Left ventricle myocardium superior (tissue), 1 donor: ENCODE measurements around the gene SLC6A19. TPM values are rescaled to one million over a fixed set of nuclear protein-coding genes. Genes with fewer than 3 reads are reported as not detected.
"Not testable (repeated sequence)": the region's sequence is repeated elsewhere in the genome, so short reads cannot be mapped to it uniquely, and the experiment has no call there.

ENCODE experiments used
- ATAC-seq: fragments of 200-7000 bp; cut with Tn5 transposase; one replicate; pipeline ENCODE4 v1.9.1; 2020; ENCODE audit warnings: mild to moderate bottlenecking, moderate library complexity
- DNase-seq: peaks from one replicate; pipeline ENCODE4 v3.0.0-alpha.2; 2020
- intact Hi-C: fragments of 100-400 bp; cut with micrococcal nuclease; formaldehyde crosslinking; loops from one replicate; pipeline ENCODE4 v1.11.0; 2022
- total RNA-seq: library from RNA; stranded (reverse); fragmentation: NEBNext Ultra II Directional; extraction: Animal tissue kit (Norgen Biotek cat#: 25700); gene quantifications from one replicate; pipeline ENCODE4 v1.2.1, GENCODE V29; 2021
- donor health status: DM: no; HTN: yes; CAD: no; lungs with severe emphysema.

Gene SLC6A19
- total RNA-seq, 1 donor from 2014 or later = not detected

DNA sequence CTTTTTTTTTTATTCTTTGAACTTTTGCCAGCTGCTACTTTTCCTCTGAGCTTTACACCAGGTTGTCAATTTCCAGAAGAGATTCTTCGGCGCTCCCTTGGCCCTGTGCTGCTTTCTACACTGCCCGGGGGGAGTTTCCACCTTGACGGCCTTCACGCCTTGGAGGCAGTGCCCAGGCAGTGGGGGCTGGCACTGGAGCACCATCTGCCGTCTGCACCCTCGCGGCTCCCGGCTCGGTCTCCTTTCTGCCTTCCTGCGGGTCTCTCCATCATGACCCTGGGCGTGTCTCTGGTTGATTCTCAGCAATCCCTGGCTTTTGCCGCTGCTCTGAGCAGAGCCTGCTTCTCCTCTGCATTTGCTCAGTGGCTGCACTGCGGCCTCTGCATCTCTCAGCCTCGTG lies 26.7 kb downstream of the SLC6A19 start:
- no peak for ATAC-seq
- intact Hi-C loops = no loop called here
- DNase-seq = no peak

DNA sequence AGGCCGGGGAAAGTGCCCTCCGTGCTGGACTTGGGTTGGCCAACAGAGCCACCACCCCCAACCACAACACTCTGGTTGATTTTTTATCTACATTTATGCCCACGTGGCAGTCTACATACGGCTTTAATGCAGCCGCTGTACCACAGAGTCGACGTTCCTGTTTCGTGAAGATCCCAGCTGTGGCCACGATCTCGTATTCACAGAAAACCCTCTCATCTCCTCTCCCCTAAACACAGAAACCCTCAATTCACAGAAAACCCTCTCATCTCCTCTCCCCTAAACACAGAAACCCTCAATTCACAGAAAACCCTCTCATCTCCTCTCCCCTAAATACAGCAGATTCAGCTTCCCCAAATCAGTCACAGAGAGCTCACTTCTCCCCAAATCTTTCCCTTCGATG lies 27.6 kb downstream of the SLC6A19 start:
- intact Hi-C loops, DNase-seq, ATAC-seq: not testable (repeated sequence)

DNA sequence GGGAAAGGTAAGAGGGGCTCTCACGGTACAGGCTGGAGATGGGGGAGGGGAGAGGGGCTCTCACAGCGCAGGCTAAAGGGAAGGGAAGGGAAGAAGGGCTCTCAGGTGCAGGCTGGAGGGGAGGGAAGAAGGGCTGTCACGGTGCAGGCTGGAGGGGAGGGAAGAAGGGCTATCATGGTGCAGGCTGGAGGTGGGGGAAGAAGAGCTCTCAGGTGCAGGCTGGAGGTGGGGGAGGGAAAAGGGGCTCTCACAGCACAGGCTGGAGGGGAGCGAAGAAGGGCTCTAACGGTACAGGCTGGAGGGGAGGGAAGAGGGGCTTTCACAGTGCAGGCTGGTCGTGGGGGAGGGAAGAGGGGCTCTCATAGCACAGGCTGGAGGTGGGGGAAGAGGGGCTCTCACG lies 28.4 kb downstream of the SLC6A19 start:
- intact Hi-C loops = no loop called here
- DNase-seq (no peak), ATAC-seq (no peak)

DNA sequence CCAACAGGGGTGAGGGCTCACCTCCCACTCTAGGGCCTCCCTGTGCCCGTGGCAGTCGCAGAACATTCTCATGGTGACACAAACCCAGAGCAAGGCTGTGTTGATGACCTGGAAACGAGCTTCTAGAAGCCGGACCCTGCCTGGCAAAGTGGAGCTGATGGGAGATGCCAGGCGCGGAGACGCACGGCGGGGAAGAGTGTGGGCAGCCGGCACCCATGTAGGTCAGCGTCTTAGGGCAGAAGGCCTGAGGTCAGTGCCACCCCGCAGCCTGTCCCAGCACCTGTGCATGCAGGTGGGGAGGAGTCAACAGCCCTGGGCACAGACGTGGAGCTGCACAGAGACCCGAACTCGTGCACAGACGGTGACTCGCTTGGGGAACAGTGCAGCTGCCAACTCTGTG lies 29.2 kb downstream of the SLC6A19 start:
- ATAC-seq (no peak), DNase-seq (no peak)
- intact Hi-C loops = no loop called here

DNA sequence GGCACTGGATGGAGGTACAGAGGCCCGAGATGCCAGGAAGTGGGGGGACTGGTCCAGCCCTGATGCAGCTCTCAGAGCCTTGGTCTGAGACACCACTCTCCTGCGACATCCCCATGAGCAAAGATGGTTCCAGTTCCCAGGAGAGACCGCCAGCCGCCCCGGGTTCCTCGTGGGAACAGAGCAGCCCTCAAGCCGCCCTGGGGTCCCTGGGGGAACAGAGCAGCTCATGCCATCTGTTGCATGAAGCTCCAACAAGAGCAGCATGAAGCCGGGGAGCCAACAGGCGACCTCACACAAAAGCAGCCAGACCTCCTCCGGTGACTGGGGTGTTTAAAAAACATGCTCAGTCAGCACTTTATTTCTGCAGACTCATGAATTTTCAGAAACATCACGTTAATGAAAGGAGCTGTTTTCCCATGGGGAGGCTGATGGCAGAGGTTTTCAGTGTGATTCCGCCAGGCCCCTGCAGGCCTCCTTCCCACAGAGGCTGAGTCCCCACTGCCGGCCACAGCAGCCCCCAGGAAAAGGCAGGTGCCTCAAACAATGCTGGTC lies 30.0 kb downstream of the SLC6A19 start:
- DNase-seq = no peak
- no peak for ATAC-seq
- intact Hi-C loops = no loop called here

DNA sequence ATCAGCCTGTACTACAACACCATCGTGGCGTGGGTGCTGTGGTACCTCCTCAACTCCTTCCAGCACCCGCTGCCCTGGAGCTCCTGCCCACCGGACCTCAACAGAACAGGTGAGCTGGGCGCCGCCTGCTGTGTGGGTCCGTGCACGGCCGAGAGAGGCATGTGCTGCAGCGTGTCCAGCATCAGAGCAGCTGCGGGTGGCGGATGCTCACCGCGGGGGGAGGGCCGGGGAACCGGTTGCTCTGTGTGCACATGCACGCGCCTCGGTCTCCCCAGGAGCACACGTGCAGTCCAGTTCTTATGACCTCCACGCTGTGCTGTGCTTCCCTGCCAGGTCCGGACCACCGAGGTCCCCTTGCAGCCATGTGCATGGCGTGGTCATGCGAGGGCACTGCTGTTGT lies 31.4 kb downstream of the SLC6A19 start:
- ATAC-seq (no peak), DNase-seq (no peak)
- intact Hi-C loops = no loop called here

DNA sequence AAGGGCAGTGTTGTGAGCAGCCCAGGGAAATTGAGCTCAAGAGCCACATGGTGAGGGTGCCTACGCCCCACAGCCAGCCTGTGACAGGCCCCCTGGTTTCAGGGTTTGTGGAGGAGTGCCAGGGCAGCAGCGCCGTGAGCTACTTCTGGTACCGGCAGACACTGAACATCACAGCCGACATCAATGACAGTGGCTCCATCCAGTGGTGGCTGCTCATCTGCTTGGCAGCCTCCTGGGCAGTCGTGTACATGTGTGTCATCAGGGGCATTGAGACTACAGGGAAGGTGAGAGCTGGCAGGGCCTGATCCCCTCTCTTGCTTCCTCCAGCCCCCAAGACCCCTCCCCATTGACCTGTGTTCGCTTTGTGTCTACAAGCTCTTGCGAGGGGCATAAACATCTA lies 34.0 kb downstream of the SLC6A19 start:
- intact Hi-C loops = no loop called here
- ATAC-seq (no peak), DNase-seq (no peak)

DNA sequence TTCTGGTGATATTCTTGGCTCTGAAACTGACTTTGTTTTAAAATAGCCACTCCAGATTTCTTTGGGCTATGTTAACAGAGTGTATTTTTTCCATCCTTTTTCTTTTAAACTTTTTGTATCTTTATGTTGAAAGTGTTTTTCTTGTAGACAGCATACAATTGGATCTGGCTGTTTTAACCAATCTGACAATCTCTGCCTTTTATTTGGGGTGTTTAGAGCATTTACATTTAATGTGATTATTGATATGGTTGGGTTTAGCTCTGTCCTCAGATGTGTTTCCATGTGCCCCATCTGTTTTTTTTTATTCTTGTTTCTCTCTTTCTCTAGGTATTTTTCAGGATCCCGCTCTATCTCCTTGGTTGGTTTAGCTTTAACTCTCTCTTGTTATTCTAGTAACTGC lies 34.4 kb downstream of the SLC6A19 start:
- intact Hi-C loops = no loop called here
- DNase-seq (no peak), ATAC-seq (no peak)

DNA sequence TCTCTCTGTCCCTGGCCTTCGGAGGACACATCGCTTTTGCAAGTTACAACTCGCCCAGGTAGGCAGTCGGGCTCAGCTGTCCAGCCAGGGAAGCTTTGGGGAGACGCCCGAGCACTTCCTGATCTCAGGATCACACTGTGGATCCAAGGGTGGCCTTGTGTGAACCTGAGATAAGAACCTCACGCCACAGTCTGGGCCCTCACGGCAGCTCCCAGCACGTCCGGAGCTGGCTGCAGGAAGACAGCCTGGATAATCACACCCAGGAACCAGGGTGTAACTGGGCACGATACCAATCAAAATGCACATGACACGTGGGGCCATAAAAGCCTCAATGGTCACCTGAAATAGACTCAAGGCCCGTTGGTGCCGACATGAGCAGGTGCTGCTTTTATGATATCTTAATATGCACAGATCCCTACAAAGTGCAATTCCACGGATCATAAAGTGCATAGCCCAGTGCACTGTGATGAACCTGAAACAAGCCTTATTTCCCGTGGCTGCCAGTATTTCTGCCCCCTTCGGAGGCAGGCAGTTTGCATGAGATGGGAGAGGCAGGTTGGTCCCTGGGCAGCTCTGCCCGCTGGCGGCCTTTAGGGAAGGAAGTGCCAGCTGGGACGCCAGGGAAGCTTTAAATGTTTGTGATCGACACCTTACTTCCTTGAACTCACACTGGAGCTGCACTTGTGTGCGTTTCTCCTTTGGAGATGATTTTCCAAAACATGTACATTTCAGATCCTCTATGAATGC lies 38.3 kb downstream of the SLC6A19 start:
- DNase-seq = no peak
- ATAC-seq = no peak
- intact Hi-C loops = no loop called here

DNA sequence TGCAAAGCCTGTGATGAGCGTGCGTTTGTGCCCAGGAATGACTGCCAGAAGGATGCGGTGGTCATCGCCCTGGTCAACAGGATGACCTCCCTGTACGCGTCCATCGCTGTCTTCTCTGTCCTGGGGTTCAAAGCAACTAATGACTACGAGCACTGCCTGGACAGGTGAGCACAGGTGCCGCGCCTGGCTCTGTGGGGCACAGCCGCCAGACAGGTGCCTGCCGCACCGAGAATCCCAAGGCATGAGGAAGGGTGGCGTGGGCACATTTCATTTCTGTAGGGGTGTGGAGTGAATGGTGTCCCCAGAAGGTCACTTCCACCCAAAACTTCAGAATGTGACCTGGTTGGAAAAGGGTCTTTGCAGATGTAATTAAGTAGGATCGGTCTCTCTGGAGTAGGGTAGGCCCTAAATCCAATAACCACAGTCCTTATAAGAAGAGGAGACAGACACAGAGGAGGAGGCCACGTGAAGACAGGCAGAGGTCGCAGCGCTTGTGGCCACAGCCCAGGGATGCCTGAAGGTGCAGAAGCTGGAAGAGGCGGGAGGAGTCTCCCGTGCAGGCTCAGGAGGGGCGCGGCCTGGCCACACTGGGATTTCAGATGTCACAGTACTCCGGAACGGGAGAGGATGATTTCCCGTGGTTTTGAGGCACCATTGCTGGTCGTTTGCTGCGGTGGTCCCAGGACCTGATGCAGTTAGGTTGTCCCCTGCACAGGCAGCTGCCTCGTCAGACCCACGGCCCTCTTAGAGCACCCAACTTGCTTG lies 39.3 kb downstream of the SLC6A19 start:
- DNase-seq (no peak), ATAC-seq (no peak)
- intact Hi-C loops = no loop called here

DNA sequence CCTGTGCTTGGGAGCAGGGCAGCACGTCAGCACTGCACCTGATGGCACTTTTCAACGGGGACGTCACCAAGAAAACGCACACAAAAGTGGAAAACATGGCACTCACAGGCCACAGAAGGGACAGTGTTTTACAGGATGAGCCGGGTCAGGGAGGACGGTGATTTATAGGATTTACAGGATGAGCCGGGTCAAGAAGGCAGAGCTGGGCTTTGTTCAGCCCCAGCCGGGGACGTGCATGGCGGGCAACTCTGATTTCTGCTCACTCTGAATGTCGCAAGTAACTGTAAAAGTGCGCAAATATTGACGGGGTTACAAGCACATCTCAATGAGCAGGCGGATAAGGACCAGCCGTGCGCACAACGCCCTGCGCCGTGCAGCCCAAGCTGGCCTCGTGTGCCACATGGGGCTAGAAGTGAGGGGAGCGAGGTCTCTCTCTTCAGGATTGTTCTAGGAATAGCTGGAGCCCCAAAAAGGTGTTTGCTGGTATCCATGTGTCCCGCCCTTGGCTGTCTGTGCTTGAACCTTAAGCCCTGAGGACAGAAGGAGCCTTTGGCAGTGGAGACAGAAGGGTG lies 40.2 kb downstream of the SLC6A19 start:
- intact Hi-C loops = no loop called here
- ATAC-seq = no peak
- DNase-seq = no peak

DNA sequence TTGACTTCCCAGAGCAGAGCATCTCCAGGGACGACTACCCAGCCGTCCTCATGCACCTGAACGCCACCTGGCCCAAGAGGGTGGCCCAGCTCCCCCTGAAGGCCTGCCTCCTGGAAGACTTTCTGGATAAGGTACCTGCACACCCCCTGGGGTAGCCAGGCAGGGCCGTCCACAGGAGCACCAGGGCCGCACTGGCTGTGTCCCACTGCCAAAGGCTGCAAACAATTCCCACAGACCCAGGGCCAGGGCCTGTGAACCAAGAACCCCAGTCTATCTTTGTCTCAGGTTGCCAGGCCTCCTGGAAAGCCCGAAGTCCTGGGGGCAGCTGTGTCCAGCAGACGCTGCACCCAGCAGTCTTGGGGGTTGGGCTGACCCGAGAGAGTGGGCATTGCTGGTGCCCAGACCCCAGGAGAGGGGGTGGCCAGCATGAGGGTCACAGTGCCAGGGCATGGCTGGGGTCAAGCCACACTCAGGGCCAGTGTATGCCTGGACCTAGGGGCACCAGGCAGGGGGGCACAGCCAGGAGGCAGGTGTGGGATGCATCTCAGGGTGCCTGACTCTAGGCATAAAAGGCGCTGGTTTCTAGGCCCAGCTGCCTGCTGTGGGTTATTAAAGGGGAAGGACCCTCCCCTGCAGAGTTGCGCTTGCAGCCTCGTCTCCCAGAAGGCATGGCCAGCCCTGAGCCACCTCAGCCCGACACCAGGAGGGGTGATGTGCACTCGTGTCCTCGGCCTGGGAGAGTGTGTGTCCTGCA lies 41.5 kb downstream of the SLC6A19 start:
- ATAC-seq (no peak), DNase-seq (no peak)
- intact Hi-C loops = no loop called here

DNA sequence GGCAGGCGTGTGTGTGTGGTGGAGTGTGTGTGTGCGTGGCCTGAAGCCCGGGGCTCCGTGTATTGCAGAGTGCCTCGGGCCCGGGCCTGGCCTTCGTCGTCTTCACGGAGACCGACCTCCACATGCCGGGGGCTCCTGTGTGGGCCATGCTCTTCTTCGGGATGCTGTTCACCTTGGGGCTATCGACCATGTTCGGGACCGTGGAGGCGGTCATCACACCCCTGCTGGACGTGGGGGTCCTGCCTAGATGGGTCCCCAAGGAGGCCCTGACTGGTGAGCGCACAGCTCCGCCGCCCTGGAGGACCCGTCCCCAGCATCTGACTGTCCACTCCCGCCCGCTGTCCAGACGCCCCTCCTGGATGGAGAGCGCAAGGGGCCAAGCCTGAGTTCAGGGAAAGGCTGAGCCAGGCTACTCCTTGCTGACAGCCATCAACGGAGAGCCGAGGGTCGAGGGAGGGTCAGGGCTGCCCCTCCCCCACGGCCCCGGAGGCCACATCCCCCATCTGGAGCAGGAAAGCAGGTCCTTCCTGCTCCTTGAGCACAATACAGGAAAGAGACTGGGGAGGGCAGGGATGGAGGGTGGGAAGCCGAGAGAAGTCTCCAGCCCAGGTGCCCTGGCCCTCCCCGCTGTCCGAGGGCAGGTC lies 42.2 kb downstream of the SLC6A19 start:
- ATAC-seq = no peak
- no peak for DNase-seq
- intact Hi-C loops = no loop called here

DNA sequence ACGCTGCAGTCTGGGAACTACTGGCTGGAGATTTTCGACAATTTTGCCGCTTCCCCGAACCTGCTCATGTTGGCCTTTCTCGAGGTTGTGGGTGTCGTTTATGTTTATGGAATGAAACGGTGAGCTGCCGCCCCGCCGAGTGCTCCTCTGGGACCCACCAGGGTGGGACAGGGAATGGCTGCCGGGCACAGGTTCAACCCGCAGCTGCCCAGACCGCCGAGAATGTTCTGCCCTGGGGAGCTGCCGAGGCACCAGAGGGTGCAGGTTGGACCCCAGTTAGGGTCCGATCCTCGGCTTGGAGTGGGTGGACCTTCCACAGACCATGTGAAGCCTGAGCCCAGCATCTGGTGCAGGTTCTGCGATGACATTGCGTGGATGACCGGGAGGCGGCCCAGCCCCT lies 42.9 kb downstream of the SLC6A19 start:
- no peak for DNase-seq
- intact Hi-C loops = no loop called here
- ATAC-seq = no peak

DNA sequence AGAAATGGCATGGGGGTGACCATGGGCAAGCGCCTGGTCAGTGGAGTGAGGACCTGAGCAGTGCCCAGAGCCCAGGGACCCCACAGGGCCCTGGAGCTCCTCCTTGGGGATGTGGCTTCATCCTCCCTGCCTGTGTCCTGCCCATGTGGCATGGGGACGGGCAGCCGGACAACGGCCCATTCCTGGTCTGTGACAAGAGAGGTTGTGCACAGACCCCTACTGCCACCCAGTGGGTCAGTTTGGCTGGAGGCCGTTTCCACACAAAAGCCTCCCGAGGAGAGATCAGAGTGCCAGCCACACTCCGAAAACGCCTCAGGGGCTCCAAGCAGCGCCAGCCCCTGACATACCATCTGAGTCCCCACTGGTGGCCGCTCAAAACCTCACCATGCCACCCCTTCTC lies 43.6 kb downstream of the SLC6A19 start:
- intact Hi-C loops = no loop called here
- DNase-seq (no peak), ATAC-seq (no peak)

DNA sequence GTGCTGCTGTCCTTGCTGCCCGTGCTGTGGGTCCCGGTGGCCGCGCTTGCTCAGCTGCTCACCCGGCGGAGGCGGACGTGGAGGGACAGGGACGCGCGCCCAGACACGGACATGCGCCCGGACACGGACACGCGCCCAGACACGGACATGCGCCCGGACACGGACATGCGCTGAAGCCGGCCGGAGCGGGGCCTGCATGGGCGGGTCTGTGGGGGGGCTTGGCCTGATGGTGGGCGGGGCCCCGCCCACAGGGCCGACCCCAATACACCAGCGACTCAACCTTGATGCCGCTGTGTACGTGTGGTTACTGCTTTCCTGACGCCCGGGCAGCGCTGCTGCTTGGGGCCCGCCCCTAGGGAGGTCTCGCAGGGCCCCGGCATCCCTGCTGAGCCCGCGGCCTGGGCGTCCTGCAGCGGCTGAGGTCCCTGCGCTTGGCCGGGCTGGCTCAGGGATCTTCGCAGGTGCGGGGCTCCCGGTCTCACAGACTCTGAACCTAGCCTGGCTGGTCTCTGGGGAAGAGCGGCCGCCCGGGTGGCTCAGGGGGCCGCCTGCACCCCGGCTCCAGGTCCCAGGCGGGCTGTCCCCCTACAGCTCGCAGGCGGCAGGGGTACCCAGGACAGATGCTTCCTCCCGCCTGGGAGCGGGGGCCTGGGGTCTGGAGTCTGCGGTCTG lies 44.6 kb downstream of the SLC6A19 start:
- no peak for DNase-seq
- intact Hi-C loops = no loop called here
- ATAC-seq = no peak

DNA sequence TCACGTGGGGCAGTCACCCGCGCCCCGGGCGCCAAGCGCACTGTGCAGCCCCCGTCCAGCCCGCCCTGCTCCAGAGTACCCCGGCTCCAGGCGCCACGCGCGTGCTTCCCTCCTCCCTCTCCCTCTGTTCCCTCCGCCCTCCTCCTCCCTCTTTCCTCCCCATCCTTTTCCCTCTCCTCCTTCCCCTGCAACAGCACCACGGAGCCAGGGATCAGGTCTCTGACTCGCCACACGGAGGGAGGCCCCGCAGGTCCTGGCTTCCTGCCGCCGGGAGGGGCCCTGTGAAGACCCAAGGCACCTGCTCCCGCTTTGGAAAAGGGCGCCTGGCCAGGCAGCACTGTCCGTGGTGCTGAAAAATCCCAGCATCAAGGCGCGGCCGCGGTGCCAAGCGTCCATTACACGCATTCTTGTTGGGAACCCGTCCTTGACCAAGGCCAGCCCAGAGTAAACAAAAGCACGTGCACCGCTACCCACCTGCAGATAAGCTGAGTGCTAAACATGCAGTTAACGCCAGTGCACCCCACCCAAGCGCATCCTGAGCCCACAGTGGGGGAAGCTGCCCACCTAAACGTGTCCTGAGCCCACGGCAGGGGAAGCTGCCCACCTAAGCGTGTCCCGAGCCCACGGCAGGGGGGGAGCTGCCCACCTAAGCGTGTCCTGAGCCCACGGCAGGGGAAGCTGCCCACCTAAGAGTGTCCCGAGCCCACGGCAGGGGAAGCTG lies 45.5 kb downstream of the SLC6A19 start:
- intact Hi-C loops = no loop called here

DNA sequence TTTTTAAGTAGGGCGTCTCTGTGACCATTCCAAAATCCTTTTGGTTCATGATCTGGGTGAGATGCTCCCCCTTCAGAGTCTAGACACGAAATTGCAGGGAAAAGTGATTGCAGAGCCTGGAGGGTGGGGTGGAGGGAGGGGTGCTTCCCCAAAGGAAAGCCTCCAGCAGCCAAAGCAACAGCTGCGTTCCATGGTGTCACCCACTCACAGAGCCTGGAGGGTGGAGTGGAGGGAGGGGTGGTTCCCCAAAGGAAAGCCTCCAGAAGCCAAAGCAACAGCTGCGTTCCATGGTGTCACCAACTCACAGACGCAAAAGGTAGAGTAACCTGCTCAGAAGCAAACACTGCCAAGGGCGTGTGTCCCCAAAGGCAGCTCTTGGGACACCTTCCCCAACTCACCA lies 46.4 kb downstream of the SLC6A19 start:
- DNase-seq (no peak), ATAC-seq (no peak)
- intact Hi-C loops = no loop called here

More for the DNA sequence above, 45.5 kb downstream of the SLC6A19 start:
- peak; percentile 64 for DNase-seq
- ATAC-seq = peak; percentile 67
